CD14-positive monocyte (primary cell): Measurements from ENCODE around the gene RASIP1. TPM values are rescaled to one million over a fixed set of nuclear protein-coding genes. Genes with fewer than 3 reads are reported as not detected.
A peak's percentile ranks its signal among the peaks of the same experiment; 100 is the strongest.

Experiments used
- DNase-seq, 3 donors: peaks; one replicate each; pipeline ENCODE4 v3.0.0-alpha.2; 2011 to 2022
- H2AFZ ChIP-seq: 2 replicates; pipeline ENCODE4 v1.6.0; 2012; ENCODE audit warnings: mild to moderate bottlenecking, low read depth, low read length, inconsistent platforms; ENCODE audit not compliant: insufficient read depth, poor library complexity, severe bottlenecking
- H3K27ac ChIP-seq, 2 donors: 1 replicate in 1 of 2; 2 replicates in 1 of 2; pipeline ENCODE4 v1.5.1; 2012 to 2013; ENCODE audit warnings: low read length in 2 of 2, control low read depth in 1 of 2, inconsistent platforms in 1 of 2, low read depth in 1 of 2, mild to moderate bottlenecking in 1 of 2
- H3K27me3 ChIP-seq, 2 donors: one replicate each; pipeline versions ENCODE4 v1.6.0 to v1.6.1; 2011 to 2013; ENCODE audit warnings: low read length in 2 of 2; ENCODE audit not compliant: control insufficient read depth in 2 of 2, insufficient read depth in 2 of 2
- H3K36me3 ChIP-seq, 2 donors: replicated peaks in 1 of 2; 1 replicate in 1 of 2; 2 replicates in 1 of 2; pipeline versions ENCODE4 v1.5.1 to v1.6.1; 2012 to 2013; ENCODE audit warnings: low read length in 2 of 2, control low read depth in 1 of 2, inconsistent platforms in 1 of 2, mild to moderate bottlenecking in 1 of 2; ENCODE audit not compliant: insufficient read depth in 2 of 2, control insufficient read depth in 1 of 2
- H3K4me1 ChIP-seq, 2 donors: 1 replicate in 1 of 2; 2 replicates in 1 of 2; pipeline versions ENCODE4 v1.5.1 to v1.6.1; 2012 to 2013; ENCODE audit warnings: low read length in 2 of 2, control low read depth in 1 of 2, inconsistent platforms in 1 of 2, mild to moderate bottlenecking in 1 of 2, moderate library complexity in 1 of 2; ENCODE audit not compliant: insufficient read depth in 2 of 2, control insufficient read depth in 1 of 2
- H3K4me2 ChIP-seq: replicated peaks from 2 replicates; pipeline ENCODE3; 2012; ENCODE audit warnings: low read length, moderate library complexity, mild to moderate bottlenecking; ENCODE audit not compliant: poor library complexity, severe bottlenecking; ENCODE audit errors: extremely low read depth
- H3K4me3 ChIP-seq, 3 experiments: fragments of 200-600 bp in 1 of 3; sonication (generic) in 1 of 3; replicated peaks in 1 of 3; 1 replicate in 2 of 3; 2 replicates in 1 of 3; pipeline ENCODE4 v1.5.1; 2011 to 2013; ENCODE audit warnings: low read length in 3 of 3, mild to moderate bottlenecking in 3 of 3, control low read depth in 2 of 3, low read depth in 2 of 3, inconsistent platforms in 1 of 3, moderate library complexity in 1 of 3
- H3K79me2 ChIP-seq: 2 replicates; pipeline ENCODE4 v1.6.0; 2012; ENCODE audit warnings: mild to moderate bottlenecking, control low read depth, inconsistent platforms, low read length, moderate library complexity; ENCODE audit not compliant: insufficient read depth
- H3K9ac ChIP-seq: 2 replicates; pipeline ENCODE4 v1.6.0; 2017; ENCODE audit warnings: low read length, mild to moderate bottlenecking; ENCODE audit not compliant: insufficient read depth, poor library complexity, severe bottlenecking
- H3K9me3 ChIP-seq, 2 donors: replicated peaks in 1 of 2; 1 replicate in 1 of 2; 2 replicates in 1 of 2; pipeline versions ENCODE4 v1.5.1 to v1.6.1; 2012 to 2013; ENCODE audit warnings: low read length in 2 of 2, control low read depth in 1 of 2; ENCODE audit not compliant: control insufficient read depth in 1 of 2, insufficient read depth in 1 of 2
- H4K20me1 ChIP-seq: 2 replicates; pipeline ENCODE4 v1.6.0; 2012; ENCODE audit warnings: mild to moderate bottlenecking, low read length, control low read depth, moderate library complexity; ENCODE audit not compliant: insufficient read depth
- H3K27ac Mint-ChIP-seq, 7 donors: one replicate each; pipeline ENCODE4 v1.8.0; 2020; ENCODE audit warnings: mild to moderate bottlenecking in 7 of 7, mixed read lengths in 7 of 7, moderate library complexity in 6 of 7, inconsistent platforms in 2 of 7
- H3K27me3 Mint-ChIP-seq, 3 donors: one replicate each; pipeline ENCODE4 v1.8.0; 2021 to 2022; ENCODE audit warnings: low read depth in 3 of 3, mild to moderate bottlenecking in 3 of 3, mixed read lengths in 3 of 3, moderate library complexity in 3 of 3, inconsistent platforms in 1 of 3
- H3K36me3 Mint-ChIP-seq, 2 donors: one replicate each; pipeline ENCODE4 v1.8.0; 2020; ENCODE audit warnings: mixed read lengths in 2 of 2, inconsistent platforms in 1 of 2, mild to moderate bottlenecking in 1 of 2
- H3K4me1 Mint-ChIP-seq: one replicate; pipeline ENCODE4 v1.8.0; 2020; ENCODE audit warnings: mild to moderate bottlenecking, mixed read lengths
- H3K4me3 Mint-ChIP-seq, 2 donors: one replicate each; pipeline ENCODE4 v1.8.0; 2020; ENCODE audit warnings: mild to moderate bottlenecking in 2 of 2, mixed read lengths in 2 of 2, moderate library complexity in 1 of 2
- H3K9me3 Mint-ChIP-seq, 7 donors: one replicate each; pipeline ENCODE4 v1.8.0; 2020 to 2022; ENCODE audit warnings: mixed read lengths in 7 of 7, mild to moderate bottlenecking in 6 of 7, moderate library complexity in 6 of 7, inconsistent platforms in 2 of 7
- CTCF ChIP-seq: fragments of 200-600 bp; IDR thresholded peaks from one replicate; pipeline ENCODE4 v1.8.0; 2022; ENCODE audit warnings: antibody characterized with exemption, mild to moderate bottlenecking
- WGBS: methylation state at CpG from one replicate; pipeline ENCODE4 v1.1.5; 2013; ENCODE audit warnings: missing lambda C conversion rate; ENCODE audit not compliant: insufficient coverage; 5-methylcytosine and 5-hydroxymethylcytosine counted together
- intact Hi-C, 2 donors: fragments of 100-400 bp; cut with micrococcal nuclease; formaldehyde crosslinking; loops; one replicate each; pipeline versions ENCODE4 v1.15.0 to v1.15.1; 2023
- polyA plus RNA-seq, 3 donors: library from polyadenylated mRNA; depleted of rRNA in 1 of 3; unstranded in 2 of 3; stranded (reverse) in 1 of 3; fragments of 300-500 nt in 2 of 3; fragments of >200 nt in 1 of 3; fragmentation: Illumina TruSeq in 2 of 3; gene quantifications; 1 replicate in 2 of 3; 2 replicates in 1 of 3; pipeline ENCODE4 v1.2.3, GENCODE V29; 2012 to 2021

Gene RASIP1
- polyA plus RNA-seq, 3 donors: 1.2 TPM; not detected in 2

- peaks cover 12 to 30% (median 13%) of the 10 kb centered on the region in 3 donors for H3K27me3 Mint-ChIP-seq
- WGBS: 94% methylated on average over 2 of the region's 4 CpGs
- peaks cover 10 to 44% (median 33%) of the 10 kb centered on the region in 7 donors for H3K9me3 Mint-ChIP-seq
- no peak for DNase-seq
- Histone ChIP-seq H3K9ac (no peak overlapping the region), H3K4me2 (no peak overlapping the region), H3K4me3 (no peak overlapping the region), H3K4me1 (peaks cover 2 to 3% of the 10 kb centered on the region in 2 donors), H3K9me3 (peaks cover 3 to 27% of the 10 kb centered on the region in 2 donors), H4K20me1 (no peaks in the 10 kb centered on the region), H2AFZ (no peak overlapping the region), H3K79me2 (no peaks in the 10 kb centered on the region), H3K27ac (no peak overlapping the region), H3K27me3 (no peaks in the 10 kb centered on the region), H3K36me3 (no peaks in the 10 kb centered on the region)
- peak overlapping the region in 1 of 2 donors; percentile 32 for H3K4me3 Mint-ChIP-seq
- intact Hi-C loops: no loop called here
- peaks cover 7% of the 10 kb centered on the region for H3K4me1 Mint-ChIP-seq
- no peak for TF ChIP-seq CTCF
- peaks cover under 1 to 6% of the 10 kb centered on the region in 2 donors for H3K36me3 Mint-ChIP-seq
- H3K27ac Mint-ChIP-seq: no peak overlapping the region
Observed at GRCh38 chr19:48731452-48731851, 9.0 kb downstream of the RASIP1 start.

GRCh38 chr19:48728911-48729664 lies 11.3 kb downstream of the RASIP1 start:
- H3K9me3 ChIP-seq: peaks cover 13 to 47% of the 10 kb centered on the region in 2 donors
- no peak overlapping the region for H3K4me3 ChIP-seq
- H3K79me2 ChIP-seq: no peaks in the 10 kb centered on the region
- H3K27me3 ChIP-seq: no peaks in the 10 kb centered on the region
- Mint-ChIP-seq H3K27me3 (peaks cover 13 to 25% (median 15%) of the 10 kb centered on the region in 3 donors), H3K27ac (no peak overlapping the region), H3K4me3 (no peak overlapping the region), H3K9me3 (peaks cover 24 to 60% (median 51%) of the 10 kb centered on the region in 7 donors), H3K4me1 (peaks cover 20% of the 10 kb centered on the region), H3K36me3 (peaks cover 2 to 18% of the 10 kb centered on the region in 2 donors)
- no peak overlapping the region for H2AFZ ChIP-seq
- WGBS: 95% methylated on average over 67 of the region's 77 CpGs
- no peak overlapping the region for H3K4me2 ChIP-seq
- no peak for TF ChIP-seq CTCF
- intact Hi-C loops: no loop called here
- DNase-seq: no peak
- no peak overlapping the region for H3K27ac ChIP-seq
- no peaks in the 10 kb centered on the region for H3K36me3 ChIP-seq
- H3K9ac ChIP-seq: no peak overlapping the region
- peaks cover 16 to 22% of the 10 kb centered on the region in 2 donors for H3K4me1 ChIP-seq
- no peaks in the 10 kb centered on the region for H4K20me1 ChIP-seq
